ENCODE results near the gene FRY. TPM values are rescaled to one million over a fixed set of nuclear protein-coding genes. Genes with fewer than 3 reads are reported as not detected.

FRY gene
- total and polyA plus RNA-seq, 2 of the 13 experiments (the other 11 are each of a cell fraction or from before 2014, with no cell fraction given), result 8.2 to 13.1 TPM

- CTCF ChIA-PET (ENCODE audit: low intra/inter-chr PET ratio, low total read pairs), result no interaction called here
- in situ Hi-C loops (cut with HindIII; ENCODE audit: extremely low pct_ligation_motif_present, low pct_unique_long_range_greater_than_20kb) (no loop called here), intact Hi-C loops (cut with micrococcal nuclease; ENCODE audit: unreplicated experiment) (no loop called here)
- DNase-seq (ENCODE audit: low spot score) (no peak), ATAC-seq (no peak), FAIRE-seq (no peak)
- peaks cover 2 to 3% of the 10 kb centered on the region in 2 experiments; a peak in 2 of 5 replicates for H3K36me3 ChIP-seq (replicated peaks in 1 of 2; ENCODE audit: control insufficient read depth in 1 of 2, insufficient read depth in 2 of 2, low read length in 2 of 2)
- H3K9ac ChIP-seq (ENCODE audit: insufficient read depth, low read depth, low read length), result no peak overlapping the region
- H3K79me2 ChIP-seq (ENCODE audit: insufficient read depth, low read length), result no peaks in the 10 kb centered on the region
- H3K27ac ChIP-seq (ENCODE audit: extremely low read length, insufficient read depth, low read length), result no peak overlapping the region
- no peak overlapping the region for H2AFZ ChIP-seq (ENCODE audit: low read length)
- no peaks in the 10 kb centered on the region for H3K9me3 ChIP-seq (ENCODE audit: low read length)
- H4K20me1 ChIP-seq (ENCODE audit: insufficient read depth, low read length), result no peaks in the 10 kb centered on the region
- H3K4me3 ChIP-seq (replicated peaks in 1 of 3; ENCODE audit: insufficient read depth in 1 of 3, low read depth in 2 of 3, low read length in 3 of 3), result no peak overlapping the region
- peaks cover 18% of the 10 kb centered on the region for H3K4me1 ChIP-seq (ENCODE audit: insufficient read depth, low read length)
- TF ChIP-seq ZNF414 (CRISPR knock-in tag; IDR thresholded peaks at IDR 0.05) (no peak), PPARG (CRISPR knock-in tag; conservative IDR thresholded peaks at IDR 0.05) (no peak), PBX2 (CRISPR knock-in tag; IDR thresholded peaks at IDR 0.05) (no peak), ZNF460 (CRISPR knock-in tag; IDR thresholded peaks at IDR 0.05; ENCODE audit: borderline replicate concordance) (no peak), ZNF329 (CRISPR knock-in tag; IDR thresholded peaks at IDR 0.05; ENCODE audit: low read depth) (no peak)
- POLR2A ChIA-PET, result no interaction called here
- 90% methylated on average over 2 of the region's 2 CpGs for WGBS (ENCODE audit: low lambda C conversion rate)
- BruUV-seq (replicated peaks), result no TSS peak
- no peak overlapping the region for H3K4me2 ChIP-seq (ENCODE audit: low read depth, low read length)
- H3K27me3 ChIP-seq (ENCODE audit: control insufficient read depth in 1 of 2, insufficient read depth in 2 of 2, low read length in 2 of 2), result no peaks in the 10 kb centered on the region; a peak in 1 of 5 replicates
These were observed 265.6 kb downstream of the FRY start for GRCh38 chr13:32297206-32297605.

GRCh38 chr13:32298695-32299094, 267.1 kb downstream of the FRY start:
- H3K36me3 ChIP-seq (replicated peaks in 1 of 2; ENCODE audit: control insufficient read depth in 1 of 2, insufficient read depth in 2 of 2, low read length in 2 of 2), result peaks cover 2 to 3% of the 10 kb centered on the region in 2 experiments; a peak in 2 of 5 replicates
- H3K27ac ChIP-seq (ENCODE audit: extremely low read length, insufficient read depth, low read length), result no peak overlapping the region
- peak overlapping the region; percentile 46 for H3K4me2 ChIP-seq (ENCODE audit: low read depth, low read length)
- ATAC-seq, result peak; percentile 88
- no TSS peak for BruUV-seq (replicated peaks)
- peak; percentile 18 for DNase-seq (ENCODE audit: low spot score)
- CTCF ChIA-PET (ENCODE audit: low intra/inter-chr PET ratio, low total read pairs), result no interaction called here
- H3K9ac ChIP-seq (ENCODE audit: insufficient read depth, low read depth, low read length), result no peak overlapping the region
- intact Hi-C loops (cut with micrococcal nuclease; ENCODE audit: unreplicated experiment), result no loop called here
- no peaks in the 10 kb centered on the region for H3K9me3 ChIP-seq (ENCODE audit: low read length)
- no peaks in the 10 kb centered on the region for H4K20me1 ChIP-seq (ENCODE audit: insufficient read depth, low read length)
- FAIRE-seq, result peak; percentile 51
- in situ Hi-C loops (cut with HindIII; ENCODE audit: extremely low pct_ligation_motif_present, low pct_unique_long_range_greater_than_20kb), result no loop called here
- no peaks in the 10 kb centered on the region for H3K79me2 ChIP-seq (ENCODE audit: insufficient read depth, low read length)
- 10% methylated on average over 6 of the region's 6 CpGs for WGBS (ENCODE audit: low lambda C conversion rate)
- no peak overlapping the region for H3K4me3 ChIP-seq (replicated peaks in 1 of 3; ENCODE audit: insufficient read depth in 1 of 3, low read depth in 2 of 3, low read length in 3 of 3)
- POLR2A ChIA-PET, result interaction anchor here (1.0 kb wide), 1 partner anchor 14 kb away, joined by 3 read pairs; no protein-coding TSS in a partner anchor
- H3K4me1 ChIP-seq (ENCODE audit: insufficient read depth, low read length), result peaks cover 27% of the 10 kb centered on the region
- no peak overlapping the region for H2AFZ ChIP-seq (ENCODE audit: low read length)
- no peaks in the 10 kb centered on the region; a peak in 1 of 5 replicates for H3K27me3 ChIP-seq (ENCODE audit: control insufficient read depth in 1 of 2, insufficient read depth in 2 of 2, low read length in 2 of 2)
- TF ChIP-seq MIXL1 (CRISPR knock-in tag; IDR thresholded peaks at IDR 0.05), result no peak
- TF ChIP-seq NFE2L1 (CRISPR knock-in tag; IDR thresholded peaks at IDR 0.05; ENCODE audit: borderline replicate concordance), result no peak
- no peak for TF ChIP-seq ZNF770 (CRISPR knock-in tag; IDR thresholded peaks at IDR 0.05)
- TF ChIP-seq UBTF (CRISPR knock-in tag; IDR thresholded peaks at IDR 0.05), result no peak
- no peak for TF ChIP-seq SNAPC2 (CRISPR knock-in tag; IDR thresholded peaks at IDR 0.05)
- no peak for TF ChIP-seq PRPF4 (IDR thresholded peaks at IDR 0.05; ENCODE audit: low read depth, low read length, poor library complexity, severe bottlenecking)
- no peak for TF ChIP-seq RBM39 (IDR thresholded peaks at IDR 0.05; ENCODE audit: low read depth, low read length, poor library complexity, severe bottlenecking)

Measured in HepG2 (cell line).